GM18519 (cell line): Measurements from ENCODE around the gene FHIT.

Experiments
- ATAC-seq: cut with Tn5 transposase; IDR thresholded peaks from one replicate; pipeline ENCODE4 v1.9.1; 2021; ENCODE audit warnings: mild to moderate bottlenecking, moderate library complexity; ENCODE audit not compliant: unreplicated experiment, low FRiP score

FHIT gene

GRCh38 chr3:59839283-59839682 lies 1412.0 kb downstream of the FHIT start:
- no peak for ATAC-seq

- ATAC-seq = no peak
Observed at GRCh38 chr3:59836531-59836930, 1414.7 kb downstream of the FHIT start.

GRCh38 chr3:59832702-59833101 lies 1418.5 kb downstream of the FHIT start:
- ATAC-seq = no peak

GRCh38 chr3:59832241-59832640 lies 1419.0 kb downstream of the FHIT start:
- no peak for ATAC-seq

- ATAC-seq = no peak
Observed at GRCh38 chr3:59831394-59831793, 1419.9 kb downstream of the FHIT start.

GRCh38 chr3:59829527-59829926 lies 1421.7 kb downstream of the FHIT start:
- no peak for ATAC-seq

GRCh38 chr3:59824876-59825275 lies 1426.4 kb downstream of the FHIT start:
- ATAC-seq = no peak

GRCh38 chr3:59821274-59821673 lies 1430.0 kb downstream of the FHIT start:
- ATAC-seq = no peak

- no peak for ATAC-seq
Observed at GRCh38 chr3:59820352-59820934, 1430.8 kb downstream of the FHIT start.

- ATAC-seq = no peak
Observed at GRCh38 chr3:59818919-59819300, 1432.3 kb downstream of the FHIT start.

- no peak for ATAC-seq
Observed at GRCh38 chr3:59818033-59818918, 1433.0 kb downstream of the FHIT start.

GRCh38 chr3:59817511-59817910 lies 1433.7 kb downstream of the FHIT start:
- no peak for ATAC-seq

GRCh38 chr3:59816312-59816711 lies 1434.9 kb downstream of the FHIT start:
- ATAC-seq = no peak

GRCh38 chr3:59813148-59813538 lies 1438.1 kb downstream of the FHIT start:
- no peak for ATAC-seq

- no peak for ATAC-seq
Observed at GRCh38 chr3:59812237-59813147, 1438.8 kb downstream of the FHIT start.

GRCh38 chr3:59811160-59811559 lies 1440.1 kb downstream of the FHIT start:
- ATAC-seq = no peak

- no peak for ATAC-seq
Observed at GRCh38 chr3:59810606-59811005, 1440.6 kb downstream of the FHIT start.

GRCh38 chr3:59809710-59810444 lies 1441.4 kb downstream of the FHIT start:
- ATAC-seq = no peak

GRCh38 chr3:59809016-59809415 lies 1442.2 kb downstream of the FHIT start:
- ATAC-seq = no peak

- no peak for ATAC-seq
Observed at GRCh38 chr3:59808446-59808845, 1442.8 kb downstream of the FHIT start.
